Fibroblast of lung (primary cell): ENCODE results near the gene SPON1. TPM values are rescaled to one million over a fixed set of nuclear protein-coding genes. Genes with fewer than 3 reads are reported as not detected.

Experiments
- DNase-seq, 2 donors: peaks; one replicate each; pipeline versions ENCODE4 v3.0.0 to v3.0.0-alpha.2; 2010; ENCODE audit warnings: low read depth in 2 of 2
- H2AFZ ChIP-seq: 2 replicates; pipeline ENCODE4 v1.5.1; 2012; ENCODE audit warnings: low read length, control low read depth, inconsistent platforms
- H3K27ac ChIP-seq: 2 replicates; pipeline ENCODE4 v1.5.1; 2011; ENCODE audit warnings: low read length, control low read depth; ENCODE audit not compliant: insufficient read depth
- H3K27me3 ChIP-seq: 2 replicates; pipeline ENCODE4 v1.5.1; 2011; ENCODE audit warnings: mild to moderate bottlenecking, low read length; ENCODE audit not compliant: control insufficient read depth, insufficient read depth
- H3K36me3 ChIP-seq: 2 replicates; pipeline ENCODE4 v1.5.1; 2011; ENCODE audit warnings: low read length; ENCODE audit not compliant: control insufficient read depth, insufficient read depth
- H3K4me1 ChIP-seq: 2 replicates; pipeline ENCODE4 v1.5.1; 2011; ENCODE audit warnings: low read length; ENCODE audit not compliant: control insufficient read depth, insufficient read depth; ENCODE audit errors: extremely low read depth
- H3K4me2 ChIP-seq: 2 replicates; pipeline ENCODE4 v1.5.1; 2011; ENCODE audit warnings: low read length, control low read depth; ENCODE audit not compliant: insufficient read depth; ENCODE audit errors: extremely low read depth
- H3K4me3 ChIP-seq, 4 experiments: fragments of 200-600 bp in 1 of 4; sonication (generic) in 1 of 4; replicated peaks in 1 of 4; 2 replicates each; pipeline ENCODE4 v1.5.1; 2011 to 2016; ENCODE audit warnings: low read length in 4 of 4, low read depth in 3 of 4, mild to moderate bottlenecking in 3 of 4, control low read depth in 2 of 4, inconsistent platforms in 1 of 4, mixed read lengths in 1 of 4; ENCODE audit not compliant: insufficient read depth in 1 of 4; ENCODE audit errors: control extremely low read depth in 1 of 4
- H3K79me2 ChIP-seq: 2 replicates; pipeline ENCODE4 v1.5.1; 2012; ENCODE audit warnings: mild to moderate bottlenecking, low read length, inconsistent platforms; ENCODE audit not compliant: control insufficient read depth, insufficient read depth
- H3K9ac ChIP-seq: 2 replicates; pipeline ENCODE4 v1.5.1; 2011; ENCODE audit warnings: mild to moderate bottlenecking, low read length, control low read depth; ENCODE audit not compliant: insufficient read depth
- H3K9me3 ChIP-seq: 2 replicates; pipeline ENCODE4 v1.5.1; 2012; ENCODE audit warnings: low read depth, low read length; ENCODE audit not compliant: control insufficient read depth, insufficient read depth
- H4K20me1 ChIP-seq: 2 replicates; pipeline ENCODE4 v1.5.1; 2011; ENCODE audit warnings: low read length; ENCODE audit not compliant: control insufficient read depth, insufficient read depth; ENCODE audit errors: extremely low read depth
- EZH2 ChIP-seq: IDR thresholded peaks from 2 replicates; pipeline ENCODE4 v1.5.1; 2012; ENCODE audit warnings: low read length, control low read depth, mild to moderate bottlenecking; ENCODE audit errors: missing control alignments
- polyA plus RNA-seq, 2 donors: library from polyadenylated mRNA; depleted of rRNA in 1 of 2; stranded (reverse) in 1 of 2; unstranded in 1 of 2; fragments of >200 nt; gene quantifications; 2 replicates each; pipeline ENCODE4 v1.2.1, GENCODE V29; 2011 to 2012; ENCODE audit warnings: missing spikeins in 1 of 2
- total RNA-seq: library from RNA; depleted of rRNA; stranded (reverse); fragments of >200 nt; gene quantifications from 2 replicates; pipeline ENCODE4 v1.2.1, GENCODE V29; 2014
- TF ChIP-seq, protein P1 (sequence below), 2 donors: IDR thresholded peaks in 1 of 2; conservative IDR thresholded peaks in 1 of 2; 1 replicate in 1 of 2; 2 replicates in 1 of 2; pipeline ENCODE4 v1.5.1; 2011 to 2012; ENCODE audit warnings: low read length in 2 of 2, control low read depth in 1 of 2, inconsistent platforms in 1 of 2, low read depth in 1 of 2, mild to moderate bottlenecking in 1 of 2

Gene SPON1
- total and polyA plus RNA-seq, 2 donors (not counting 1 experiment from before 2014, with no cell fraction given): 0.45 to 3.5 TPM

DNA sequence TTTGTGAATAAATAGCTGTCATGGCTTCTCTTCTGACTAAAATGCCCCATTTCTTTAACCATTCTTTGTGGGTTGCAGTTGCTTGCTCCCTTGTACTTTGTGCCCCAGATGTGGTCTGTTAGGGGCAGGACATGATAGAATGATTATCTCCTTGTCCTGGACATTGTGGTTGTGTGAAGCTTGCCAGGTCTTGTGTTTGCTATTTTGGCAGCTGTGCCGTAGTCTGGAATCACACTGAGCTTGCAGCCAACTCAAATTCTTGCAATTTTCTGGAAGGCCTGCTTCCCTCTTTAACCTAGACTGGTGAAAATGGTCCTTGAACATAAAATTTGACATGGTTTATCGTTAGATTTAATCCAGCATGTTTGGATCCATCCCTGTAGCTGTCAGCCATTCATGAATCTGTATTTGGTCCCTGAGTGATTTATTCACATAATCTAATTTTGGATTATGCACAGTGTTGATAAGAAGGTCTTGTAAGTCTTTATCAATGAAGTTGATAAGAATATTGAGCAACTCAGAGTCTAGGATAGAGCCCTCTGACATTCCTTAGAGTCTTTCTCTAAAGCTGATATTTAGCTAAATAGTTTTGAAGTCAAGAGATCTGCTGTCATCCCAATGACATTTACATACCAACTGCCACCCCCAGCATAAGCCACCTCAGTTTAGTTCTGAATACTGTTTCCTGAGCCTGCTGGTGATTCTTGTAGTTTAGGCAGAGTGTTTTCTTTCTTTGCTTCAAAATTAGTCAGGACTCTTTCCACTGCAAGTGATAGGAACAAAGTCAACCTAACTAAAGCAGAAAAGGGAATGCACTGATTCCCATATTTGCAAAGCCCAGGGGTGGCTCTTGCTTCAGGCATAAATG, 9.8 kb downstream of the SPON1 start:
- no peaks in the 10 kb centered on the region for H3K27me3 ChIP-seq
- H3K4me1 ChIP-seq: no peaks in the 10 kb centered on the region
- no peak overlapping the region for H2AFZ ChIP-seq
- no peaks in the 10 kb centered on the region for H3K79me2 ChIP-seq
- peak; percentile 36 to 66 for DNase-seq
- TF ChIP-seq, protein P1, sequence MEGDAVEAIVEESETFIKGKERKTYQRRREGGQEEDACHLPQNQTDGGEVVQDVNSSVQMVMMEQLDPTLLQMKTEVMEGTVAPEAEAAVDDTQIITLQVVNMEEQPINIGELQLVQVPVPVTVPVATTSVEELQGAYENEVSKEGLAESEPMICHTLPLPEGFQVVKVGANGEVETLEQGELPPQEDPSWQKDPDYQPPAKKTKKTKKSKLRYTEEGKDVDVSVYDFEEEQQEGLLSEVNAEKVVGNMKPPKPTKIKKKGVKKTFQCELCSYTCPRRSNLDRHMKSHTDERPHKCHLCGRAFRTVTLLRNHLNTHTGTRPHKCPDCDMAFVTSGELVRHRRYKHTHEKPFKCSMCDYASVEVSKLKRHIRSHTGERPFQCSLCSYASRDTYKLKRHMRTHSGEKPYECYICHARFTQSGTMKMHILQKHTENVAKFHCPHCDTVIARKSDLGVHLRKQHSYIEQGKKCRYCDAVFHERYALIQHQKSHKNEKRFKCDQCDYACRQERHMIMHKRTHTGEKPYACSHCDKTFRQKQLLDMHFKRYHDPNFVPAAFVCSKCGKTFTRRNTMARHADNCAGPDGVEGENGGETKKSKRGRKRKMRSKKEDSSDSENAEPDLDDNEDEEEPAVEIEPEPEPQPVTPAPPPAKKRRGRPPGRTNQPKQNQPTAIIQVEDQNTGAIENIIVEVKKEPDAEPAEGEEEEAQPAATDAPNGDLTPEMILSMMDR (conservative IDR thresholded peaks at IDR 0.05 in 1 of 2, IDR thresholded peaks at IDR 0.05 in 1 of 2; ENCODE audit: low read depth in 1 of 2, low read length in 2 of 2): no peak
- no peak for TF ChIP-seq EZH2
- H3K27ac ChIP-seq: no peak overlapping the region
- H3K4me2 ChIP-seq: no peak overlapping the region
- H3K9ac ChIP-seq: no peak overlapping the region
- no peaks in the 10 kb centered on the region for H3K9me3 ChIP-seq
- H3K36me3 ChIP-seq: no peaks in the 10 kb centered on the region
- H3K4me3 ChIP-seq: no peak overlapping the region
- H4K20me1 ChIP-seq: no peaks in the 10 kb centered on the region

DNA sequence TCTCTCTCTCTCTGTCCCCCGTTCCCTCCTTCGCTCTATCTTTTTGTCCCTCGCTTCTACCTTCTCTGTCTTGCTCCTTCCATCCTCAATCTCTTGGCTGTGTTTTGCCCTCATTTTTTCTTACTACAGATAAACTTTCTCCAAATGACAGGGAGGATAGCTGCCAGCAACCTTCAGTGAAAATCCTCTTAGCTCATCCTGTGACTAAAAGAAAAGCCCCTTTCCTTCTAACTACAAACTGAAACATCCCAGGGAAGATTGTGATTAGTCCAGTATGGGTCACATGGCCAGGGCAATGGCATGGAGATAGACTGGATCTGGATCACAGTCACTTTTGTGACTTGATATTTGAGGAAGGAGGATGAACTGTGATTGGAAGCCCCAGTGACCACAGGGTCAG, 10.4 kb downstream of the SPON1 start:
- Histone ChIP-seq H3K27ac (no peak overlapping the region), H3K79me2 (no peaks in the 10 kb centered on the region), H3K27me3 (no peaks in the 10 kb centered on the region), H2AFZ (no peak overlapping the region), H4K20me1 (no peaks in the 10 kb centered on the region), H3K4me3 (no peak overlapping the region), H3K36me3 (no peaks in the 10 kb centered on the region), H3K4me2 (no peak overlapping the region), H3K4me1 (no peaks in the 10 kb centered on the region), H3K9ac (no peak overlapping the region), H3K9me3 (no peaks in the 10 kb centered on the region)
- TF ChIP-seq, protein P1 (conservative IDR thresholded peaks at IDR 0.05 in 1 of 2, IDR thresholded peaks at IDR 0.05 in 1 of 2; ENCODE audit: low read depth in 1 of 2, low read length in 2 of 2): no peak
- no peak for TF ChIP-seq EZH2
- no peak for DNase-seq

DNA sequence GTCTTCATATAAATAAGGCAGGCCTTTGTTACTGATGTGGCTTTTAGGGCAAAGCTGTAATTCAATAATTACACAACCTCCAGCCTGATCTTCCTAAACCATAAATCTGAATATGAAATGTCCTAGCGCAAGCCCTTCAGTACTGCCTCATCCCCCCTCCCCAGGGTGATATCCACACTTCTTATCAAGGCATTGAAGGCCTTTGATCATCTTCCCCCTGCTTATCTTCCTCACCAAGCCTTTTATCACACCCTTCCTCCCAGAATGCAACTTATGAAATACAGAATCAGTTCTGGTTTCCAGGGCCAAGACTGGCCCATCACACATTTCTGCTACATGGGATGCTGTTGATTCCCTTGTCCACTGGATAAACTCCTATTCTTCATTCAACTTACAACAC, 12.1 kb downstream of the SPON1 start:
- no peak overlapping the region for H2AFZ ChIP-seq
- TF ChIP-seq, protein P1 (conservative IDR thresholded peaks at IDR 0.05 in 1 of 2, IDR thresholded peaks at IDR 0.05 in 1 of 2; ENCODE audit: low read depth in 1 of 2, low read length in 2 of 2): no peak
- TF ChIP-seq EZH2: no peak
- no peak overlapping the region for H3K4me3 ChIP-seq
- H3K9ac ChIP-seq: no peak overlapping the region
- H4K20me1 ChIP-seq: no peaks in the 10 kb centered on the region
- H3K4me2 ChIP-seq: no peak overlapping the region
- no peak for DNase-seq
- no peaks in the 10 kb centered on the region for H3K4me1 ChIP-seq
- H3K9me3 ChIP-seq: no peaks in the 10 kb centered on the region
- no peak overlapping the region for H3K27ac ChIP-seq
- H3K79me2 ChIP-seq: no peaks in the 10 kb centered on the region
- no peaks in the 10 kb centered on the region for H3K27me3 ChIP-seq
- no peaks in the 10 kb centered on the region for H3K36me3 ChIP-seq
